ENCODE results near the gene PHF20.

DNA sequence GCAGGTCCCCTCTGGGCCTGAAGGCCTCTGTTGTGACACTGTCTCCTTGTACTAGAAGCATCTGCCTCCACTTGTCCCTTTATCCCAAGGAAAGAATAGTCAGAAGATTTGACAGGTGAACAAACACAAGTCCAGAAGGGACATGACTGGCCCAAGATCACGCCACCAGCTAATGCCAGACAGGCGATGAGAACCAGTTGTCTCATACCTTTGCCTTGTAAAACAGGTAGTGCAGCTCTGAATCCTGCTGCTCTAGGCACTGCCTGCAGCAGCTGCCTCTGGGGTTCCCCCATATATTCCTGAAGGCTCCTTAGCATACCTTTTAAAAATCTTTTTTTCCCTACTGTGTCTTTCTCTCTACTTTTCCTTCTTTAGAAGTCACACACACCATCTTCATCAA is 157.5 kb downstream of the PHF20 start:
- TF ChIP-seq POLR2A (IDR thresholded peaks at IDR 0.05) = no peak
- TF ChIP-seq, protein P1, sequence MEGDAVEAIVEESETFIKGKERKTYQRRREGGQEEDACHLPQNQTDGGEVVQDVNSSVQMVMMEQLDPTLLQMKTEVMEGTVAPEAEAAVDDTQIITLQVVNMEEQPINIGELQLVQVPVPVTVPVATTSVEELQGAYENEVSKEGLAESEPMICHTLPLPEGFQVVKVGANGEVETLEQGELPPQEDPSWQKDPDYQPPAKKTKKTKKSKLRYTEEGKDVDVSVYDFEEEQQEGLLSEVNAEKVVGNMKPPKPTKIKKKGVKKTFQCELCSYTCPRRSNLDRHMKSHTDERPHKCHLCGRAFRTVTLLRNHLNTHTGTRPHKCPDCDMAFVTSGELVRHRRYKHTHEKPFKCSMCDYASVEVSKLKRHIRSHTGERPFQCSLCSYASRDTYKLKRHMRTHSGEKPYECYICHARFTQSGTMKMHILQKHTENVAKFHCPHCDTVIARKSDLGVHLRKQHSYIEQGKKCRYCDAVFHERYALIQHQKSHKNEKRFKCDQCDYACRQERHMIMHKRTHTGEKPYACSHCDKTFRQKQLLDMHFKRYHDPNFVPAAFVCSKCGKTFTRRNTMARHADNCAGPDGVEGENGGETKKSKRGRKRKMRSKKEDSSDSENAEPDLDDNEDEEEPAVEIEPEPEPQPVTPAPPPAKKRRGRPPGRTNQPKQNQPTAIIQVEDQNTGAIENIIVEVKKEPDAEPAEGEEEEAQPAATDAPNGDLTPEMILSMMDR (IDR thresholded peaks at IDR 0.05) = no peak
